CD4-positive, alpha-beta T cell treated with Interleukin-21 for 1 hour (primary cell): Measurements from ENCODE around the gene KCNJ2.

Experiments used
- DNase-seq: peaks from one replicate; pipeline ENCODE4 v3.0.0-alpha.2; 2020

Gene KCNJ2

GRCh38 chr17:70168977-70169708, at the start of gene KCNJ2:
TSS of gene KCNJ2 (plus strand) at chr17:70169532. CDS start at chr17:70175040, 5,508 bp downstream.
- DNase-seq = peak; percentile 46

- no peak for DNase-seq
Measured at GRCh38 chr17:70119545-70119944, 49.8 kb upstream of the KCNJ2 start.

- no peak for DNase-seq
Measured at GRCh38 chr17:70119983-70120382, 49.3 kb upstream of the KCNJ2 start.

- DNase-seq = no peak
Measured at GRCh38 chr17:70120425-70120824, 48.9 kb upstream of the KCNJ2 start.

GRCh38 chr17:70121126-70121525, 48.2 kb upstream of the KCNJ2 start:
- DNase-seq = no peak

- DNase-seq = no peak
Measured at GRCh38 chr17:70123193-70123592, 46.1 kb upstream of the KCNJ2 start.

- DNase-seq = no peak
Measured at GRCh38 chr17:70124723-70125122, 44.6 kb upstream of the KCNJ2 start.

GRCh38 chr17:70127221-70127873, 42.0 kb upstream of the KCNJ2 start:
- no peak for DNase-seq

GRCh38 chr17:70128727-70129238, 40.5 kb upstream of the KCNJ2 start:
- DNase-seq = no peak

GRCh38 chr17:70130289-70130688, 39.0 kb upstream of the KCNJ2 start:
- no peak for DNase-seq

GRCh38 chr17:70132505-70132904, 36.8 kb upstream of the KCNJ2 start:
- no peak for DNase-seq

GRCh38 chr17:70134042-70134441, 35.3 kb upstream of the KCNJ2 start:
- DNase-seq = no peak

- DNase-seq = no peak
Measured at GRCh38 chr17:70134777-70135176, 34.6 kb upstream of the KCNJ2 start.

GRCh38 chr17:70136131-70136530, 33.2 kb upstream of the KCNJ2 start:
- DNase-seq = no peak

GRCh38 chr17:70137451-70138230, 31.7 kb upstream of the KCNJ2 start:
- no peak for DNase-seq

GRCh38 chr17:70138291-70138865, 31.0 kb upstream of the KCNJ2 start:
- no peak for DNase-seq

GRCh38 chr17:70139449-70139993, 29.8 kb upstream of the KCNJ2 start:
- DNase-seq = no peak

GRCh38 chr17:70144260-70144846, 25.0 kb upstream of the KCNJ2 start:
- peak; percentile 3 for DNase-seq

- DNase-seq = no peak
Measured at GRCh38 chr17:70153210-70153609, 16.1 kb upstream of the KCNJ2 start.

- DNase-seq = no peak
Measured at GRCh38 chr17:70157151-70157550, 12.2 kb upstream of the KCNJ2 start.

GRCh38 chr17:70158180-70158579, 11.2 kb upstream of the KCNJ2 start:
- no peak for DNase-seq

- DNase-seq = no peak
Measured at GRCh38 chr17:70158591-70158990, 10.7 kb upstream of the KCNJ2 start.

- DNase-seq = no peak
Measured at GRCh38 chr17:70159980-70160379, 9.4 kb upstream of the KCNJ2 start.
